RWPE2 (cell line): ENCODE results near the gene LAMC1.

Experiments used
- ATAC-seq: fragments of 200-7000 bp; cut with Tn5 transposase; 3 replicates; pipeline ENCODE4 v1.9.1; 2021; ENCODE audit warnings: low read depth
- DNase-seq: peaks from one replicate; pipeline ENCODE4 v3.0.0-alpha.2; 2020; ENCODE audit warnings: low spot score
- H3K27ac ChIP-seq: fragments of 450-650 bp; 2 replicates; pipeline ENCODE4 v1.5.1; 2017; ENCODE audit warnings: mild to moderate bottlenecking; ENCODE audit not compliant: poor library complexity, severe bottlenecking
- H3K27me3 ChIP-seq: fragments of 250-450 bp; sonication (Bioruptor Pico); 2 replicates; pipeline ENCODE4 v1.5.1; 2021; ENCODE audit warnings: mild to moderate bottlenecking, moderate library complexity; ENCODE audit not compliant: insufficient read depth, poor library complexity, severe bottlenecking
- H3K36me3 ChIP-seq: fragments of 250-450 bp; sonication (Bioruptor Pico); 2 replicates; pipeline ENCODE4 v1.5.1; 2020; ENCODE audit warnings: low read depth, mild to moderate bottlenecking, moderate library complexity
- H3K4me1 ChIP-seq: fragments of 250-450 bp; sonication (Bioruptor Pico); 2 replicates; pipeline ENCODE4 v1.5.1; 2021; ENCODE audit warnings: mild to moderate bottlenecking, moderate library complexity; ENCODE audit not compliant: insufficient read depth, poor library complexity, severe bottlenecking
- H3K4me3 ChIP-seq: fragments of 250-450 bp; sonication (Bioruptor Pico); 2 replicates; pipeline ENCODE4 v1.5.1; 2021; ENCODE audit warnings: mild to moderate bottlenecking, moderate library complexity; ENCODE audit not compliant: severe bottlenecking
- H3K9me3 ChIP-seq: fragments of 250-450 bp; sonication (Bioruptor Pico); 2 replicates; pipeline ENCODE4 v1.5.1; 2021; ENCODE audit warnings: mild to moderate bottlenecking, moderate library complexity; ENCODE audit not compliant: severe bottlenecking
- CTCF ChIP-seq: fragments of 450-650 bp; IDR thresholded peaks from one replicate; pipeline ENCODE4 v1.5.1; 2017; ENCODE audit warnings: mild to moderate bottlenecking, moderate library complexity; ENCODE audit not compliant: poor library complexity, severe bottlenecking

The LAMC1 gene

DNA sequence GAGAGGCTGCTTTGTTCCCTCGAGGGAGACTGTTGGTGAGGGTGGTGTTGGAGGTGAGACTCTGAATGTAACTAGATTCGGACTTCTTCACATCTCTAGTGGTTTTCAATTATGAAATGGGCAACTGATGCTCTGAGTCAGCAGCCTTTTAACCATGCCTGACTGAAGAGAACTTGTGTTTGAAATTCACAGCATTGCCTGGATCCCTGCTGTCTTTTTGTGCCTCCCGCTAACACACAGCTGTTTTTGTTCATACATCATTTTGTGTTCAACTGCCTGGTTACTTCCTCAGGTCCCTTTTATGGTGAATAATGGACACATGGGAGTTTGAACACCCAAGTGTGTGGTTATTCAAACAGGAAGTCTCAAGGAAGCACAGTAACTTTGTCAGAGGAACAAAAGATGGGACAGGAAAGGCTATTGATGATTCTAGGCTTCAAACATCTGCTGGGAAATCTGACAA lies 16.8 kb downstream of the LAMC1 start:
- Histone ChIP-seq H3K4me1 (peaks cover 33% of the 10 kb centered on the region), H3K27ac (peak overlapping the region; percentile 27), H3K9me3 (no peaks in the 10 kb centered on the region), H3K27me3 (no peaks in the 10 kb centered on the region), H3K4me3 (no peak overlapping the region), H3K36me3 (peaks cover 5% of the 10 kb centered on the region; the same call in 1 of the 2 replicates)
- DNase-seq: no peak
- ATAC-seq: peak; percentile 67
- TF ChIP-seq CTCF: no peak

- no peaks in the 10 kb centered on the region for H3K9me3 ChIP-seq
- H3K27ac ChIP-seq: peak overlapping the region; percentile 27
- peaks cover 5% of the 10 kb centered on the region; the same call in 1 of the 2 replicates for H3K36me3 ChIP-seq
- ATAC-seq: no peak
- no peak overlapping the region for H3K4me3 ChIP-seq
- peaks cover 38% of the 10 kb centered on the region for H3K4me1 ChIP-seq
- no peak for TF ChIP-seq CTCF
- DNase-seq: no peak
- no peaks in the 10 kb centered on the region for H3K27me3 ChIP-seq
Measured at GRCh38 chr1:183040547-183040971, 17.3 kb downstream of the LAMC1 start.

DNA sequence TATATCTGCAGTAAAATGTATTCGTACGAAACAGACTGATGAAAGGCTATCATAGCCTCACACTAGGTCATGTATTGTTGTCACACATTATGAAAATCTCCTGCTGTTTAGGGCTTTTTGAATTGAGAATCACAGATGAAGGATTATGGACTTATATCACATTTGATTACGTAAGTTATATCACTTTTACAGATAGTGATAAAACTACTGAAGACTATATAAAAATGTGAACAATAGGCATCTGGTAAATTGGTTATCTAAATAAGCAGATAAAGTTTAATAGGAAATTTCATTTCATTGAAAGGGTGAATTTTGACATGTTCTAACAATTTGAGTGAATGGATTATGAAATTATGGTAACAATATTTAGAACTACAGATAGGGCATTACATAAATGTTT lies 20.0 kb downstream of the LAMC1 start:
- peaks cover 10% of the 10 kb centered on the region; the same call in 1 of the 2 replicates for H3K36me3 ChIP-seq
- peaks cover 50% of the 10 kb centered on the region for H3K4me1 ChIP-seq
- no peak for ATAC-seq
- peak overlapping the region; percentile 5 for H3K27ac ChIP-seq
- H3K27me3 ChIP-seq: no peaks in the 10 kb centered on the region
- DNase-seq: no peak
- no peak for TF ChIP-seq CTCF
- H3K4me3 ChIP-seq: no peak overlapping the region
- no peaks in the 10 kb centered on the region for H3K9me3 ChIP-seq

DNA sequence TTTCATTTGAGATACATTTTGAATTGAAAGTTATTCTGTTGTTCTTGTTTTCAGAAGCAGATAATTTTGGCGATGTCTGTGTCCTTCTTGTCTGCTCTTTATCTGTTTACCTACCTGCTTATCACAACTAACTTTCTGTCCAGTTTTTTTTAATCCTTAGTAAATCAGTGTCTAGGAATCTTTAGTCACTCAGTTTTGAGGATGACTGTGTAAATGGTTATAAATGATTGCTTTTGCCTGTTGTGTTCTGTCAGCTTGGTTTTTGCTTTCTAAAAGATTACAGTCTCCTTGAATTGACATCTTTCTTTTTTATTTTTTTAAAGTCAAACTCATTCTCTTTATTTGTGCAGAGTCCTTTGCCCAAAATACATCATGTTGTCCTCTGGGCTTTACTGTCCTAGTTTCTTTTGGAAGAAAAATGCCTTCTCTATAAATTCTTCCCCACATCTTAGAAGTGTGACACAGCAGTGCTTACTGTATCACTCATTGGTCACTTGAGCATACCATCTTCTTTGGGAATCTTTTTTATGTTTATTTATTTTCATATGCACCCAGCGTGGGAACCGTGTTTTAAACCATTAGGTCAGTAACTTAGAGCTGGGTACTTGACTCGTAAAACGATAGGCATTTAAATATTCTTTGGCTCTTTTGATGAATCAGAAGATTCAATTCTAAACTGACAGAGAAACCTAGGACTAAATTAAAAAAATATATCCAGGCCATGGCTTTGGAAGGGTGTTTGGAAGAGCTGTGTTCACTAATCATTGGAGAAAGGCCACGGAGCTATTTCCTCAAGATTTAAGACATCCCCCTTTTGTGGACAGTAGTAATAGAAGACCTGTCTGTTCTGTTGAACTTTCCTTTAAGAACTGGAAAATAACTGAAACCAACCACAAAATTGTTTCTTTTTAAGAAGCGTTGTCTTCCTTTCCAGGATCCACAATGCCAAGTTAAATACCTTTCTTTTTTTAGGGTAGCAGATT lies 20.9 kb downstream of the LAMC1 start:
- Histone ChIP-seq H3K4me1 (peaks cover 51% of the 10 kb centered on the region), H3K4me3 (no peak overlapping the region), H3K27ac (peak overlapping the region; percentile 5), H3K36me3 (peaks cover 10% of the 10 kb centered on the region; the same call in 1 of the 2 replicates), H3K9me3 (no peaks in the 10 kb centered on the region), H3K27me3 (no peaks in the 10 kb centered on the region)
- DNase-seq (no peak), ATAC-seq (peak; percentile 49)
- no peak for TF ChIP-seq CTCF
